Progenitor cell of endocrine pancreas (in vitro differentiated cells): Measurements from ENCODE around the gene RBM5. TPM values are rescaled to one million over a fixed set of nuclear protein-coding genes. Genes with fewer than 3 reads are reported as not detected.

Source experiments
- DNase-seq: peaks from one replicate; pipeline ENCODE4 v3.0.0; 2021; ENCODE audit warnings: low spot score; ENCODE audit not compliant: unreplicated experiment
- H3K27ac Mint-ChIP-seq: 2 replicates; pipeline ENCODE4 v1.8.0; 2021; ENCODE audit warnings: mild to moderate bottlenecking, moderate library complexity, mixed read lengths
- H3K27me3 Mint-ChIP-seq: 2 replicates; pipeline ENCODE4 v1.8.0; 2021; ENCODE audit warnings: mixed read lengths
- H3K36me3 Mint-ChIP-seq: 2 replicates; pipeline ENCODE4 v1.8.0; 2022; ENCODE audit warnings: mixed read lengths; ENCODE audit not compliant: insufficient read depth
- H3K4me1 Mint-ChIP-seq: 2 replicates; pipeline ENCODE4 v1.8.0; 2021; ENCODE audit warnings: low read depth, mixed read lengths
- H3K4me3 Mint-ChIP-seq: 2 replicates; pipeline ENCODE4 v1.8.0; 2021; ENCODE audit warnings: low read depth, mild to moderate bottlenecking, moderate library complexity, mixed read lengths
- H3K9me3 Mint-ChIP-seq: 2 replicates; pipeline ENCODE4 v1.8.0; 2021; ENCODE audit warnings: low read depth, mixed read lengths
- long read RNA-seq: library from polyadenylated mRNA; unstranded; transcript quantifications from one replicate; pipeline ENCODE4 v2.0.0, GENCODE V29; 2020
- total RNA-seq: library from RNA; stranded (reverse); gene quantifications from 2 replicates; pipeline ENCODE4 v1.2.1, GENCODE V29; 2021
- TF ChIP-seq, protein P1 (sequence below): fragments of 200-600 bp; sonication (generic); IDR thresholded peaks from one replicate; pipeline ENCODE4 v1.5.0; 2021; ENCODE audit warnings: antibody characterized with exemption, mild to moderate bottlenecking; ENCODE audit not compliant: unreplicated experiment

The RBM5 gene
- 317 and 322 TPM in 2 replicates for total RNA-seq
- long read RNA-seq, transcript RBM5-214 (5 exons, 2,716 nt), result minor isoform, 153 of 872 reads
- long read RNA-seq, transcript RBM5-201 (25 exons, 3,188 nt), result major isoform, 307 of 872 reads
- long read RNA-seq, partial matches to known transcripts, result 157 of 872 reads
- long read RNA-seq, other reads (novel, unspliced or antisense), result 251 of 872 reads

DNA sequence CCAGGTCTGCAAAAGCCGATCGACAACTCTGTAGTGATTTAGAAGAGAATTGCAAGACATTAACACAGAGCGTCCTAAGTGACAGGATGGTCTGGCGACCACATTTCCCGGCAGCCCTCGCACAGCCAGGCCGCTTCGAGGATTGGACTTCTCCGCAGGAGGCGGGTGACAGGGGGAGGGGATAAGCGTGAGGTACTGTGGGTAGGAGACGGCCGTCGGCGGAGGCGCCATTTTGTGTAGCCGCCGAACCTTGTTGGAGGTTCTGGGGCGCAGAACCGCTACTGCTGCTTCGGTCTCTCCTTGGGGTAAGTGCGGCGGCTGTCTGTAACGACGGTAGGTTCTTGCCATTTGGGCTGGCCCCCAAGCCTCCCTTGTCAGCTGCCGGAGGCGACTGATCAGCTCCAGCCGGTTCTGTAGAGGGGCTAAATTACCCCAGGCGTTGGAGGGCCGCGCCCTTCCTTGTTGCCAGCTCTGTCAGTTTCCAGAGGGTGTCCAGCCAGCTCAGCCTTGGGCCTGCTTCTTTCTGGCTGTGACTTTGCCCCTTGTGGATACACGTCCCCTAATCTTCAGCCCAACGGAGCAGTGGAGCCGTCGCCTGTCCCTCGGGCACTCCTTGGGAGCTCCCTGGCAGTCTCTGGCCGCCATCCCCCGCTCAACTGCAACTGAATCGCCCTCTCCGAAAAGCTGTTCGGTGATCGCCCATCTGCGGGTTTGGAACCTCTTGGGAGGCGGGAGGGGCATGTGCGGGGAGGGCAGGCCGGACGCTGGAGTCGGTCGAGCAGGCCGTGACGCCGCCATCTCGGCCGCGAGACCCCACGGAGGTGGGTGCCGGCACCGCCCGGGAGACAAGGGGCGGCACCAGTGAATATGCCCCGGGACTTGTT, at the start of gene RBM5:
RBM5 (plus strand) TSS at position 195 of the 884 bp plus-strand sequence. CDS start 1,516 bp downstream, outside the sequence.
- Mint-ChIP-seq H3K36me3 (peaks cover 23% of the 10 kb centered on the region), H3K4me3 (peak within 1 kb of the TSS; percentile 98), H3K27ac (peak within 1 kb of the TSS; percentile 99), H3K9me3 (no peaks in the 10 kb centered on the region), H3K27me3 (no peaks in the 10 kb centered on the region), H3K4me1 (peaks cover 13% of the 10 kb centered on the region)
- DNase-seq, result peak; percentile 73
- TF ChIP-seq, protein P1, sequence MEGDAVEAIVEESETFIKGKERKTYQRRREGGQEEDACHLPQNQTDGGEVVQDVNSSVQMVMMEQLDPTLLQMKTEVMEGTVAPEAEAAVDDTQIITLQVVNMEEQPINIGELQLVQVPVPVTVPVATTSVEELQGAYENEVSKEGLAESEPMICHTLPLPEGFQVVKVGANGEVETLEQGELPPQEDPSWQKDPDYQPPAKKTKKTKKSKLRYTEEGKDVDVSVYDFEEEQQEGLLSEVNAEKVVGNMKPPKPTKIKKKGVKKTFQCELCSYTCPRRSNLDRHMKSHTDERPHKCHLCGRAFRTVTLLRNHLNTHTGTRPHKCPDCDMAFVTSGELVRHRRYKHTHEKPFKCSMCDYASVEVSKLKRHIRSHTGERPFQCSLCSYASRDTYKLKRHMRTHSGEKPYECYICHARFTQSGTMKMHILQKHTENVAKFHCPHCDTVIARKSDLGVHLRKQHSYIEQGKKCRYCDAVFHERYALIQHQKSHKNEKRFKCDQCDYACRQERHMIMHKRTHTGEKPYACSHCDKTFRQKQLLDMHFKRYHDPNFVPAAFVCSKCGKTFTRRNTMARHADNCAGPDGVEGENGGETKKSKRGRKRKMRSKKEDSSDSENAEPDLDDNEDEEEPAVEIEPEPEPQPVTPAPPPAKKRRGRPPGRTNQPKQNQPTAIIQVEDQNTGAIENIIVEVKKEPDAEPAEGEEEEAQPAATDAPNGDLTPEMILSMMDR, result no peak

DNA sequence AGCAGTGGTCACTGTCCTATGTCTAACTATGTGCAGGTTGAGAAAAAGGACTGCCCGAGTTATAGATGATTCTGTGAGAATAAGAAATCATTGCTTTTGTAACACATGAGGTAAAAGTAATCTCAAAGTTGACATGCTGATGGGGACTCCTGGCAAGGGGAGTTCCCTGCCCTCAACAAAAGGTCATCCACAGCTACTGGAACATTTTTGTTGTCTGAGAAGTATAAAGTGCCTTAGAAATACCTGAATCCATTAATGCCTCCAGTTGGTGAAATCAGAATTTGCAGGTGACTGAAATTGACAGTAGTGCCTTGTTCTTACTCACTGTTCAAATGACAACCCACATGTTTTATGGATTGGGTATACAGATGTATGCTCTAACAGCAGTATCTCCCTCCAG, 43.7 kb upstream of the RBM5 start:
- H3K9me3 Mint-ChIP-seq, result peaks cover 2% of the 10 kb centered on the region
- no peak for DNase-seq
- peaks cover 11% of the 10 kb centered on the region for H3K36me3 Mint-ChIP-seq
- H3K27me3 Mint-ChIP-seq, result no peaks in the 10 kb centered on the region
- peaks cover under 1% of the 10 kb centered on the region for H3K4me1 Mint-ChIP-seq
- TF ChIP-seq, protein P1, result no peak
- H3K27ac Mint-ChIP-seq, result no peak overlapping the region
- no peak overlapping the region for H3K4me3 Mint-ChIP-seq

DNA sequence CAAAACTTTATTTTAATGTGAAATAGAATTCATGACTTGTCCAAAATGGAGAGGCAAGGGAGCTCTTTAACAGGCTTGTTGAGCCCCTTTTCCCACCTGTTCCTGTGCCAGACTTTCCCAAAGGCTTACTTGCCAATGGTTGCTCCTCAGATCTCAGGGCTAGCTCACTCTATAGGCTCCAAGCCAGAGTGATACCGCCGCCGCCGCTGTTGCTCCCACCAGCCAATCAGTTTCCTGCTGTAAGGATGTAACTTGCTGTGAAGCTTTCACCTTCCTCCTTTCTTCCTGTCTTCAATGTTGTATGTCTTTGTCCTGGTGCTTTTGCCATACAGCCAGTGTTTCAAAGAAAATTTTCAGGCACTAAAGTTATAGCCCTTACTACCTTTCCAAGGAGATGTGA, 41.3 kb upstream of the RBM5 start:
- no peak overlapping the region for H3K4me3 Mint-ChIP-seq
- no peak for DNase-seq
- TF ChIP-seq, protein P1, result no peak
- H3K4me1 Mint-ChIP-seq, result peaks cover 3% of the 10 kb centered on the region
- H3K27me3 Mint-ChIP-seq, result no peaks in the 10 kb centered on the region
- peaks cover 5% of the 10 kb centered on the region for H3K9me3 Mint-ChIP-seq
- no peak overlapping the region for H3K27ac Mint-ChIP-seq
- H3K36me3 Mint-ChIP-seq, result peaks cover 20% of the 10 kb centered on the region

DNA sequence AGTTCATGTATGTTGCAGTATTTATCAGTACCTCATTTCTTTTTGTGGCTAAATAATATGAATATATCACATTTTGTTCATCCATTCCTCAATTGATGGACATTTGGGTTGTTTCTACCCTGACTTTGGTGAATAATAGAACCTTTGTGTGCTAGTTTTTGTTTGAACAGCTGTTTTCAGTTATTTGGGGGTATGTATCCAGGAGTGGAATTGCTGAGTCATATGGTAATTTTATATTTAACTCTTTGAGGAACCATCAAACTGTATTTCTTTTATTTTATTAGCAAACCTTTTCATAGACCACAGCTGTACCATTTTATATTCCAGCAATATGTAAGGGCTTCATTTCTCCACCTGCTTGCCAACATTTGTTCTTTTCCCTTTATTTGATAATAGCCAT, 38.4 kb upstream of the RBM5 start:
- Mint-ChIP-seq H3K36me3 (peaks cover 31% of the 10 kb centered on the region), H3K9me3 (peaks cover 5% of the 10 kb centered on the region), H3K4me3 (no peak overlapping the region), H3K4me1 (peaks cover 3% of the 10 kb centered on the region), H3K27ac (no peak overlapping the region), H3K27me3 (no peaks in the 10 kb centered on the region)
- DNase-seq, result no peak
- TF ChIP-seq, protein P1, result no peak

DNA sequence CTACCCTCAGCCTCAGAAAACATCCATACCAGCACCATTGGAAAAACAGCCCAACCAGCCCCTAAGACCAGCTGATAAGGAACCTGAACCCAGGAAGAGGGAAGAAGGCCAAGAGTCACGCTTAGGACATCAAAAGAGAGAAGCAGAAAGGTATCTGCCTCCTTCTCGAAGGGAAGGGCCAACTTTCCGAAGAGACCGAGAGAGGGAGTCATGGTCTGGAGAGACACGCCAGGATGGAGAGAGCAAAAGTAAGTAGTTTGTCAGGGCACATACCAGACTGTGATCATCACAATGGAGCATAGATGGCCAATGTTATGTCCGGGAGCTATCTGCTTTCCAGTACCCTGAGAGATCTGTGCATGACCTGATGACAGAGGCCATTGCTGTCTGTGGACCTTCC, 31.0 kb upstream of the RBM5 start:
- TF ChIP-seq, protein P1, result no peak
- Mint-ChIP-seq H3K9me3 (no peaks in the 10 kb centered on the region), H3K27ac (no peak overlapping the region), H3K4me3 (no peak overlapping the region), H3K36me3 (peaks cover 49% of the 10 kb centered on the region), H3K4me1 (no peaks in the 10 kb centered on the region), H3K27me3 (no peaks in the 10 kb centered on the region)
- no peak for DNase-seq
